Activated T-cell treated with anti-CD3 and anti-CD28 coated beads, Interleukin-2, amount 50 U/mL, for 1 hour (primary cell): ENCODE measurements around the gene ADI1.
"Not testable (repeated sequence)": the region's sequence is repeated elsewhere in the genome, so short reads cannot be mapped to it uniquely, and the experiment has no call there.

ENCODE experiments used
- DNase-seq: peaks from one replicate; pipeline ENCODE4 v3.0.0-alpha.2; 2020

Gene ADI1

DNA sequence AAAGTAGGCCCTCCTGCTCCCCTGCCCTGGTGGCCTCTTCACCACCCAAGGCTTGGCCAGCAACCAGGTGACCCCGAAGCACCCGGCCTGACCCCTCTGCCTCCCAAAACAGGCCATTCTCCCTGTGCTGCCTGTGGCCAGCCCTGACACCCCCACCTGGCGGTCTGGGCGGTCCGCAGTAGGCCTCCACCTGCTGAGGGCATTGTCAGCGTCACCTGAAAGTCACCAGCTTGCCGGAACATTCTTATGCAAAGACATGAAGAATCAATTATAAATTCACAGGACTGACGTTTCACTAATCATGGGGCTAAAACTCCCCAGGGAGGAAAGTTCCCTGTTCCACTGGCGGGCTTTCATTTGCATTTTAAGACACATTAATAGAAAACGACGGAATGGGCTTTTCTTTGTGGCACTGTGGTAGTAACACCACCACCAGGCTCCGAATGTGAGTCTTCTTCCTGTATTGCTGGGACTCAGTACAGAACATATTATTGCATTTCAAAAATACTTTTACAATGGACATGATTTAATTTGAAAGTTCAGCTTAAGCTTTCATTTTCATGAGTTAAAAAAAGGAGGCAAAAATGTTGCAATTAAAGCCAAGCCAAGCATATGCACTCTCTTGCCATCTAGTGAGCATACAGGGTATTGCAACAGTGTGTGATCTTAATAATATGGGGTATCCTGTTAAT lies 57.4 kb downstream of the ADI1 start:
- DNase-seq: no peak

DNA sequence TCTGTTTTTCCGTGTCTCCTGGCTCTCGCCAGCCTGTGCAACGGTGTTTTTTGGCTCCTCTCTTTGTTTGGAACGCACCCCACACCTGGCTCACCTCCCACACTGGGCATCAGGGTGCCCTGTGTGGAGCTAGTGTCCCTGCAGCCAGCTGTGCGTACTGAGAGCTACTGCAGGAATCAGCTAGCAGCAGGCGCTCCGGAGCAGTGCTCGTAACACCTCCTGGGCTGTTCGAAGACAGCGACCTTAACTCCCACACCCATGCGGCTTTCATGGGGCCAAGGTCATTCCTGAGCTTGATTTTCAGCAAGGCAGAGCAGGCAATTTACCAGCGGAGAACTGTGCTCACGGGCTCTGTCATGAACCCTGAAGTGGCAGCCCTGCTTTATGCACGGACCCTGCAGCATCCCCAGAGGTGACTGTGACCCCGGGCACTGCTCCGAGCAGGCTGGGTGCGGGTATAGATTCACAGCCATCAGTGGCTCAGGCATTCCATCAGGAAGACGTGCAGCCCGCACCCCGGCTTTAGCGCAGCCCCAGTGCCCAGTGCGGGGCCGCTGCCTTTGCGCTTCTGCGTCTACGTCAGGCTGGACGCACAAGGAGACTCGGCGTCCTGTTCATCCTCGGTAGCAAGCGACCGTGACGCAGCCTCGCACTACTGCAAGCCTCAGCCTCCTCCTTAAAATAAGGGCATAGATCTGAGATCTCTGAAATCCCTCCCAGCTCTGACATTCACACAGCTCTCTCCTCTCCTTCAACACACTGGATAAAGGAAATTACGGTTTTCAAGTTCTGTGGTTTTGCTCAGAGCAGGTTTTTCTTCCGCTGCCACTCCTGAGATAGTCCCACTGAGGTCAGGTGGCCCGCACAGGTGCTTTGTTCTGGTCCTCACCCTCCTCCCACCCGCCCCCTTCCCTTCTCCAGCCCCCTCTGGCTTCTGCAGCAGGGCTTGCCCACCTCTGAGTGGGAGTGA lies 58.2 kb downstream of the ADI1 start:
- DNase-seq: no peak

DNA sequence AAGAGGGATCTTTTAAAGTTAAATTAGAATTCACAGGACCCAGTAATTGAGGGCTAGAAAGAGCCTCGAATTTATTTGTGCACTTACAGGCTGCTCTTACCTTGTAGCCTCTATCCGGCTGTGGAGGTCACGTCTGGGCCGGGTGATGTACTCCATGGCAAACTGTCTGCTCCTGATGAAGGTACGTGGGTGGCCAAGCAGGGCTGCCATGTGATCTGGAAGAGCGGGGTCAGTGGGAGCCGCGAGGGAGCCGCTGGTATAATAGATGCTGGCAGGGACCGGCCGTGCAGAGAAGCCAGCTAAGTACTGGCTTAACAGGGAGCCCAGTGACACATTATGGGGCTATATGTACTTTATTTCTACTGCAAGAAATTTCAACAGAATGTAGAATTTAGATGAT lies 59.2 kb downstream of the ADI1 start:
- DNase-seq: no peak

DNA sequence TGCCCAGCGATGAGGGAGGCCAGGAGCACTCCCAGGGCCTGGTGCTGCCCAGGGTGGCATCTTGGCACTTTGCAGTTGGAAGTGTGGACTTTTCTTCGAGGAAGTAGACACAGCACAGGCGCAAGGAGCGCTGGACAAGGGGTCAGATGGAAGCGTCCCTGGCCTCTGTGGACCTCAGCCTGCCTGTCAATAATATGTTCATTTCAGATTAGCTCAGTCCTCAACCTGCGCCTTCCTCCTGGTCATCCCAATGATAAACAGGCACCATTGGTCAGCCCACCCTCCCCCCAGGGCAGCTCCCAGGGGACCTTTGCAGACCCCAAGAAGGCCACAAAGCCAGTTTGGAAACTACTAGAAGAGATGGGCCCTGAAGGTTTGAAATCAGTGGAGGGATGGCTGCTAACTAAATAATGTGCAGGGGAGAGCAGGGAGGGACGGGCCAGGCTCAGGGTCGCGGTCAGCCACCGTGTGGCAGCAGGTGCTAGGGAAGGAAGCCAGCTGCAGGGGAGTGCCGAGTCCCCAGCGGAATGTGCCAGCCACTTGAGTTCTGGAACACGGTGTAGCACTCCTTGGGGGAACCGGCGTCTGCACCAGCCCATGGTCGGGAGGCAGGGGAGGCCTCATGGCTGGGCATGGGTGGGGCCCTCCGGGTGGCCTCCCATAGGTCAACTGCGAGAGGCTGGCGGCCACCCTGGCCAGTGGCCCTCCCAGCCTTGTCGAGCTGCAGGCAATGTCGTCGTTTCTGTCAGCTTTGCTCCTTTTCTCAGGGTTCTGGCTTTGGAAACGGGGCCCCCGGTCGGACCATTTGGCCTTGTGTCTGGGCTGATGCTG lies 59.9 kb downstream of the ADI1 start:
- DNase-seq: no peak

DNA sequence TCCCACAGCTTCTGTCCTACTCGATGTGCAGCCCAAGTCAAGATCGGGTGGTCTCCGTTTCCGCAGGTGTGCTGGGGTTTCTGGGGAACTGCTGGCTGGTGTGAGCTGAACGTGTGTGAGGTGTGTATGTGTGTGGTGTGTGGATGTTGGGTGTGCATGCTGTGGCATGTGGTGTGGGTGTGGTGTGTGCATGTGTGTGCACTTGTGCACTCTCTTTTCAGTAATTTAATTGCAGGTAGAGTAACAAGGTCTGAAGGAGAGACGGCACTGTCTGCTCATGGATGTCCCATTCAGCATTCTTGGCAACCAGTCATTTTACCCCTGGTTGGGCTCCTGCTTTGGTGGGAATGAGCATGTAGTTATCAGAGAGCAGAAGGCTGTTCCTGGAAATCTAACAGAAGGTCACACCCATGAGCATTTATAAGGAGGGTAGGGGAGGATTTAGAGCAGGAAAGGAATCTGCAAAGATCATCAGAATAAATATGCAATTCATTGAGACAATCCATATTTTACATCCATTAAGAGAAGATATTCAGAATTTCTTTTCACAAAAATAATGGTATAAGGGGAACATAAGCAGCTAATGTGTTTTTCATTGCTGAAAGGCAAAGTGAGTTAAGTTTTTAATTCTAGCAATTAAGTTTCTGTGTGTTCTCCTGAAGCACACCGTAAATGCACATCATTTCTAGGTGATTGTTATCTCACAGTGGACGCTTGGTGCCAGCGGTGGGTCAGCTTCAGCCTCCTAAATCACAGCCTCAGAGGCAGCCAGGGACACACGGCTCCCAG lies 60.7 kb downstream of the ADI1 start:
- no peak for DNase-seq

DNA sequence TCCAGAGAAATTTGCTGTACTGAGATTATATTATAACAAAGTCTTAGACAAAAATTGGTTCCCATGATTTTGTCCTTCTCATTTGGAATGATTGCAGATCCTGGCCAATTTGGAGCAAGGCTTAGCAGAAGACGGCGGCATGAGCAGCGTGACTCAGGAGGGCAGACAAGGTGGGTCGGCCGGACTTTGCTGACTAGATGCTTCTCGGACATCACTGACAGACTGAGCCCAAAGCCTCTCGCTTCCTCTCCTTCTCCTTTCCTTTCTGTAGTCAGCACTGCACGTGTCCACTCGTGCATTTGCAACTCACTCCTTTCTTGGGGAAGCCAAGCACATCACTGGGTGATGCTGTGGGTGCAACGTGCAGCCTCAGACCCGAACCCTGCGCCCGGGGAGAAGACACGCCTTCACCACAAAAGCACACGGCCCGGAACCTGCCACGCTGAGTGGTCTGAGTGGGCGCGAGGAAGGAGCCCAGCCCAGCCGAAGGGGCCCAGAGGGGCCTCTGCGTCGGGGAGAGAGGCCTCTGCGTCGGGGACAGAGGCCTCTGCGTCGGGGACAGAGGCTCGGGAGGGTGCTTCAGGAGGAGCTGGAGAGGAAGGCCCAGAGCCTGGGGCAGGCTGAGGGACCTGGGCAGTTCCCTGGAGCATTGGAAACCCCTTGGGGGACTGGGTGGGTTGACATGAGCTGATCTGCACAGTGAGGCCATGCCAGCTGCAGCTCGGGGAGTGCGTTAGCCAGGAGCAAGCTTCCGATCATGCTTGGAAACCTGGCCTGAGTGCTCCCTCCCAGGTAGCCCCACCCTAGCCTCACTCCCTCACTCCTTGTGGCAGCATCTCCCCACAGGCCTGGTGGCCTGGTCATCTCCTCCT lies 61.6 kb downstream of the ADI1 start:
- no peak for DNase-seq

DNA sequence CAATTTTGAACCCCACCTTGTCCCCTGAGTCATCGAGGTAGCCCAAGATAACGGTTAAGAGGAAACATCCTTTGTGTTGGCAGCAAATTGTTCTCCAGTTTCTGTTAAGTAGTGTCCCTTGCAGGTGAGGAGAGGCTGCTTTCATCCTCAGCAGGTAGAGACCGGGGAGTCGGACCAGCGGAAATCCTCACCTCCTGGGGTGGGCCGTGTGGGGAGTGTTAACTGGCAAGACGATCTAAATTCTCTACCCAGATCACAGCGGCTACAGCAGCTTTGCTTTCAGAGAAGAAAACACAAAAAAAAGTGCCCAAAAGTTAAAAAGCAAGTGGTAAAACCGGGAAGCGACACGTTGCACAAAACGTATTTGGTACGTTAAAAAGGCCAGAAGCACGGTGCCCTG lies 63.2 kb downstream of the ADI1 start:
- no peak for DNase-seq

DNA sequence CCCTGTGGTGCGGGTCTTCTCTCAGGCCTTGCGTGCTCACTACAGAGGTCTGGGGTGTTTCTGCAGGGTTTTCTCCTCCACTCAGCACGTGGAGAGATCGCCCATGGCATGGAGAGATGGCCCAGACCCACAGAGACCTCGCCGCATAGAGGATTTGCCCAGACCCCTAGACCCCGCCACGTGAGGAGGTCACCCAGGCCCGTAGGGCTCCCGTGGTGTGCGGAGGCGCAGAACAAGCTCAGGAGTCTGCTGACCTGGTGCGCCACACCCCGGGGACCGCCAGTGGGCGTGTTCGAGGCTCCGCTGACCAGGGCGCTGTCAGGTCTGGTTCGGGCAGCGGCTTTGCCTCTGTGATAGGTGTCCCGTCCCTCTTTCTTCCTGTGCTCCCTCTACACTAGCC lies 64.5 kb downstream of the ADI1 start:
- no peak for DNase-seq

DNA sequence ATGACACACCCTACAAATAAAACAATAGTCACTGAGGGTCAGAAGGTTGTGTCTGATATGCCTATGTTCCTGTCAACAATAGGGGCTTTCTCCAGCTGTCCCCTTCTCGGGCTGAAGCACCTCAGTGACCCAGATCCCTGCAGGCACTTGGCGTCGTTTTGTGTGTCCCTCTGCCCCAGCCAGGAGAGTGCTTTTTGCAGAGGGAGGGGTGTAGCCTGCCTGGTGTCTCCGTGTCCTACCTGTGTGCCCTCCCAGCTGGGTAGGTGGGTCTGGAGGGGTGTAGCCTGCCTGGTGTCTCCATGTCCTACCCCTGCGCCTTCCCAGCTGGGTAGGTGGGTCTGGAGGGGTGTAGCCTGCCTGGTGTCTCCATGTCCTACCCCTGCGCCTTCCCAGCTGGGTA lies 65.3 kb downstream of the ADI1 start:
- not testable (repeated sequence) for DNase-seq

DNA sequence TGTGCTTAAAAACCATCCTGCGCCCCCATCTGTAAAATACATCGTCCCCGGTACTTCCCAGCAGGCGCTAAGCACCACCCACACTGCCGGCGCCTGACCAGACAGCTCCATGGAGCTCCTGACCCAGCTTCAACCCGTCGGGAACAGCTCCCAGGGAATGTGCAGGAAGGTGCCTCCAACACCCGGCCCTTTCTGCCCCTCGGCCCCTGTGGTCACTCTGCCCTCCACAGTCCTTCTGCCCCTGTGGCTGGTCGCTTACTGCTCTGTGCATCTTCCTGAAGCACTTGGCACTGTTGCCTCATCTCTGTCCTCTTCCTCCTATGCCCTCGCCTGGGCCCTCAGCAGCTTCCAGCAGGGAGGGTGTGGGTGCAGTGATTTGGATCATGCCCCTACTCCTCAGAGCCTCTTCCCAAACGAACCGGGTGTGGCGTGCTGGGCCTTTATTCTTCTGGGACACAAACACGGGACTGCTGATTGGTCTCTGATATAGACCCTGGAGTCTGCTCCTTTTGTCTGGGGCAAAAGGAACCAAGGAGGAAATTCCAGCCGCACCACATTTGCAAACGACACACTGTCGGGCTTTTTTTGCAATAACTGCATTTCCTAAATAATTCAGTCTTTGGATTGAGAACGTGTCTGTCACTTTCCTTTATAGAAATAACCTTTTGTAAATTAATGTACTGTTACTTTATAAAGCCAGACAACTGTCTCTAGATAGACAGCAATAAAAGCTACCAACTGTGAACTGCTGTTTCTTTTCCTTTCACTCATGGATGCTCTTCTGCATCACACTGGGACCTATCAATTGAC lies 65.9 kb downstream of the ADI1 start:
- no peak for DNase-seq

DNA sequence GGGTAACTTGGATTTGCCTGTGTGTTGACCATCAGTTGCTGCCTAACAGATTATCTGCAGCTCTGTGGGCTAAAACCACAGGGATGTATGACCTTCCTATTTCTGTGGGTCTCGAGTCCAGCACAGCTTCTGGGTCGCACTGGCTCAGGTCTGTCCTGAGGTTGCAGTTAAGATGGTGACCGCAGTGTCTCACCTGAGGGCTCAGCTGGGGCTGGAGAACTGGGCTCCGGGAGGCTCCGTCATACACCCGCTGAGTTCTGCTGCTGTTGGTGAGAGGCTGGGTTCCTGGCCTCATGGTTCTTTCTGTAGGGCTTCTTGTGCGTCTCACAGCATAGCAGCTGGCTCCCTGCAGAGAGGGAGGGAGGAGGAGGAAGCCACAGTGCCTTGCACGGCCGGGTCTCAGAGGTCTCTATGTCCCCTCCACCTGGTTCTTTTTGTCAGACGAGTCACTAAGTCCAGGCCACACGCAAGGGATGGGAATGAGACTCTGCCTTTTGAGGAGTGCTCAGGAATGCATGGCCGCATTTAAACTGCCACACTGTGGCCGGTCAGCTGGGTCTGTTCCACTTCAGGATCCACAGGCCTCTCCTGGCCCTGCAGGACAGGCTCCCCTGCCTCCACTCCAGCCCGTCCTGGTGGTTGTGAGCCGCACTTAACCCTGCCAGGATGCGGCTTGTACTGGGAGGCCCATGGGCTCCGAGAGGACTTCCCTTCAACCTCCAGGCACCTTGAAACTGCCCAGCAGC lies 67.2 kb downstream of the ADI1 start:
- DNase-seq: no peak

DNA sequence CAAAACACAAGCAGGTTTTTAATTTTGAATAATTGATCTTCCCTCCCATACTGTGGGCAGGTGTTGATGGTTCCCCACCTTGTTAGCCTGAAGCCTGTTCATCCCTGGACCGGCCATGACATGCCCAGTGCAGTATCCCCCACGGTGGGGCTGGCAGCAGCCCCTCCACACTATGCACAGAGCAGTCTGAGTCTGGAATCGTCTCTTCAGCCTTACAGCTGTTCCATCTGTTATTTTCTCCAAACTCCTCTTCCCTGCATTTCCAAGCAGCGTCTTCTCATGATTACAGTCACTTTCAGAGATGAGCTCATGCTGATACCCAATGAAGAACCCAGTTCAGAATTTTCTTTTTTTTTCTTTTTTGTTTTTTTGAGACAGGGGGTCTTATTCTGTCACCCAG lies 68.2 kb downstream of the ADI1 start:
- DNase-seq: no peak

DNA sequence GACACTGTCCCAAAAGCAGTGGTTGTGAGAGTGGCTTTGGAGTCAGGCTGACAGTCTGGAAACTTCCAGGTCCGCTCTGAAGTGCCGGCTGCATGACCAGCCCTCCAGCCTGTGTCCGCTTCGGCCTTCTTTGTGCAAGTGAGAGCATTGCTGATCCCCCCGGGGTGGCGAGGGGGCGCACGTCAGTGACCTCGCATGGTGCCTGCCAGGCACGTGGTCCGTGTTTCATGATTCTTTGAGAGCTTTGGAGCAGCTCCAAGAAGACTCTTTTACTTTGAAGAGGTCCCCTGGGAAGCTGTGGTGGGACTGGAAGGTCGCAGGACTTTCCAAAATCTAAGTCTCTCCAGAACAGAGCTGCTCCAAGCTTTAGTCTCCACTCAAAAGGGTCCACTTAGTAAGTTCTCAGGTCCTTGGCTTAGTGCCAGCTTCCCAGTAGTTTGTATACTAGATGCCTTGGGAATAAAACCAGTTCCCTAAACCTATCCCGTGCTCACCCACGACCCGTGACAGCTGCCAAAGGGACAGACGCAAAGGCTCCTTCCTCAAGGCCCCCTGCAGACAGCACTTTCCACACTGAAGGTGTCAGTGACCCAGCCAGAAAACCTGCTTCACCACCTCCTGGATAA lies 68.8 kb downstream of the ADI1 start:
- no peak for DNase-seq

DNA sequence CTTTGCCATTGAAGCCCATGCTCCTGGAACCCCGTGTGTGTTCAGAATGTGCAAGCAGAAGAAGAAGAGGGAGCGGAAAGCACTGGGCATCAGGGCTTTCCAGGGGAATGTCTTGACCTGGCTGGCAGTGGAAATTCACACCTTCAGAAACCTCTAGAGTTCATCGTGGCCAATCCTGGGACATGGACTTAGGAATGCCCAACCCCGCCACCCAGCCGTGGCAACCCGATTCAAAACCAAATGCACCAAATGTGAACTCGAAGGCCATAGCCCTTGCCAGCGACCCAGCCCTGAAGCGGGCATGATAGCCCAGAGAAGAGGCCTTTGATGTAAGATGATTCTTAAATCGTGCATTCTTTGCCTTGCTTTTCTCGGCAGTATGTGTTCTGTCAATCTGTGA lies 69.4 kb downstream of the ADI1 start:
- no peak for DNase-seq

DNA sequence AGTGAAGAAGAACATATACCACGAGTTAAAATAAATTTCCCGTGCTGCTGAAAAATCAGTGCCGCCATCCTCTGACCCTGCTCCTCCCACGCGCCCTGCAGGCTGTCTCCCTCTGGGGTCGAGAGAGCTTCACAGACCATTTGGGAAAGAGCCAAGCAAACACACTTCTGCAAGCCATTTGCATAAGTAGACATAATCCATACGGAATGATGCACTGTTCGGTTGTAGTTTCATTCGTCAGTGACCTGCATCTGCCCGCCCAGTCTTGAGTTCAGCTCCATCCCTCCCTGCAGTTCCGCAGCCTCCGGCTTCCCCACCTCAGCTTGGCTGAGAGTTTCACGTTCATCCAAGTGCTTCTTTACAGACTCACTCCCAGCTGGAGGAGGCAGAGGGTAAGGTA lies 70.2 kb downstream of the ADI1 start:
- no peak for DNase-seq

DNA sequence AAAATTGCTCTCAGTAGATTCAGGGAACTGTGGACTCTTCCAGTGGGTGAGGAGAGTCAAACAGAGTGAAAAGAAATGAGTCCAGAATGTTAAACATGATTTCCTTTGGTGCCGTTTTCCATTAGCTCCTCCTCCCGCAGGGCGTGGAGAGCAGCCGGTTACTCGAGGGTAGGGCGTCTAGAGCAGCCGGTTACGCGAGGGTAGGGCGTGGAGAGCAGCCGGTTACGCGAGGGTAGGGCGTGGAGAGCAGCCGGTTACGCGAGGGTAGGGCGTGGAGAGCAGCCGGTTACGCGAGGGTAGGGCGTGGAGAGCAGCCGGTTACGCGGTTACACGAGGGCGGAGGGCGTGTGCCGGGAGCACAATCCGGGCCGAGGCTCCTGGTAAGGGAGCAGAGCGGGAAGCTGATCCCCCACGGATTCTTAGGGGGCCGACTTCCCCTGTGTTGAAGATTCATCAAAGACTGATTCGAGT lies 70.9 kb downstream of the ADI1 start:
- DNase-seq: not testable (repeated sequence)

DNA sequence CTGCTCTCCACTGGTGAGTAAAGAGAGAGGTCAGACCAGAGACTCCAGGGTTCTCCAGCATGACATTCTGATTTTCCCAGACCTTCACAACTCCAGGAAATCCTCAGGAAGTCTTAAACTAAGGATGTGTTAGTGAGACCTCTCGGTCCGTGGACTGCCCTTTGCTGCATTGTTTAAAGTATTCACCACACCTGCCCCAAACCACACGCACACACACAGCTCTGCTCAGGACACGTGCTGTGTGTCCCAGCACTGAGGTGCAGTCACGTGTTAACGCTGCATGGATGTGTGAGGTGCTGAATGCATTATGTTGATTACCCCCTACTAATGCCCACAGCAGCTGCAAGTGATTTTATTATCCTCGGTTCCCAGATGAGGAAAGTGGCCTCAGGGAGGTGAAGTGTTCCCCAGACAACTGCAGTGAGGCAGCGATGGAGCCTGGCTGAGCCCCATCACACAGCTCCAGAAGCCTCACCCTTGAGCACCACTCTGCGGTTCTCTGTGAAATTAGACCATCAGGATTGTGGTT lies 71.5 kb downstream of the ADI1 start:
- DNase-seq: no peak
